GM12878 (cell line): ENCODE data around the gene FAT4. TPM values are rescaled to one million over a fixed set of nuclear protein-coding genes. Genes with fewer than 3 reads are reported as not detected.

ENCODE experiments used
- ATAC-seq: fragments of 200-7000 bp; cut with Tn5 transposase; 3 replicates; pipeline ENCODE4 v1.9.1; 2020; ENCODE audit warnings: mild to moderate bottlenecking, moderate library complexity
- BruUV-seq: library from RNA; stranded (reverse); fragments of 400-500 nt; replicated peaks from 2 replicates; lab custom pipeline; 2021; lab: Mats Ljungman, UMichigan
- CTCF ChIA-PET: fragments of 300-600 bp; sonication (Branson Sonifier 250); formaldehyde crosslinking; extraction: SDS; loops from one replicate; lab custom pipeline; 2021; ENCODE audit warnings: inconsistent platforms; lab: Yijun Ruan, JAX
- POLR2A ChIA-PET: fragments of 350-600 bp; formaldehyde crosslinking; extraction: SDS; loops from one replicate; lab custom pipeline; 2021; ENCODE audit warnings: inconsistent platforms; lab: Charles Lee
- RAD21 ChIA-PET: fragments of 300-600 bp; sonication (Branson Sonifier 250); formaldehyde crosslinking; loops from one replicate; lab custom pipeline; 2023; ENCODE audit warnings: antibody characterized with exemption; ENCODE audit not compliant: unreplicated experiment; lab: Charles Lee
- SMC1A ChIA-PET: fragments of 300-600 bp; sonication (Branson Sonifier 250); formaldehyde crosslinking; loops from one replicate; lab custom pipeline; 2023; ENCODE audit not compliant: unreplicated experiment, uncharacterized antibody; lab: Charles Lee
- DNase-seq: peaks from one replicate; pipeline ENCODE4 v3.0.0-alpha.2; 2011; ENCODE audit warnings: low read depth, low spot score
- FAIRE-seq: peaks from 3 replicates; lab custom pipeline; 2011; peaks lifted over from hg19 to GRCh38; lab: Jason Lieb, UNC
- H2AFZ ChIP-seq: 2 replicates; pipeline ENCODE4 v1.6.0; 2011; ENCODE audit warnings: low read depth, low read length, control low read depth; ENCODE audit not compliant: control insufficient read depth
- H3K27ac ChIP-seq: 2 replicates; pipeline ENCODE4 v1.5.1; 2011; ENCODE audit warnings: control low read depth; ENCODE audit not compliant: control insufficient read depth, insufficient read depth
- H3K27me3 ChIP-seq, 2 experiments: replicated peaks in 1 of 2; 2 replicates each; pipeline versions ENCODE4 v1.6.0 to v1.6.1; 2011; ENCODE audit warnings: low read length in 1 of 2; ENCODE audit not compliant: control insufficient read depth in 2 of 2, insufficient read depth in 2 of 2
- H3K36me3 ChIP-seq, 2 experiments: 2 replicates each; pipeline ENCODE4 v1.5.1; 2011; ENCODE audit warnings: low read length in 1 of 2; ENCODE audit not compliant: control insufficient read depth in 2 of 2, insufficient read depth in 2 of 2
- H3K4me1 ChIP-seq: 2 replicates; pipeline ENCODE4 v1.6.1; 2011; ENCODE audit warnings: mild to moderate bottlenecking, low read length, moderate library complexity, mixed read lengths; ENCODE audit not compliant: control insufficient read depth, insufficient read depth
- H3K4me2 ChIP-seq: 2 replicates; pipeline ENCODE4 v1.6.0; 2011; ENCODE audit warnings: control low read depth; ENCODE audit not compliant: control insufficient read depth, insufficient read depth
- H3K4me3 ChIP-seq: fragments of 200-600 bp; sonication (generic); 2 replicates; pipeline ENCODE4 v1.5.1; 2016
- H3K79me2 ChIP-seq: 2 replicates; pipeline ENCODE4 v1.6.0; 2011; ENCODE audit warnings: low read length; ENCODE audit not compliant: control insufficient read depth, insufficient read depth
- H3K9ac ChIP-seq: 2 replicates; pipeline ENCODE4 v1.8.0; 2011; ENCODE audit warnings: low read length, control low read depth, mixed read lengths; ENCODE audit not compliant: control insufficient read depth, insufficient read depth
- H3K9me3 ChIP-seq: replicated peaks from 3 replicates; pipeline ENCODE4 v1.5.1; 2011; ENCODE audit warnings: mild to moderate bottlenecking, low read length; ENCODE audit not compliant: control insufficient read depth, insufficient read depth
- H4K20me1 ChIP-seq: 2 replicates; pipeline ENCODE4 v1.6.0; 2011; ENCODE audit not compliant: control insufficient read depth, insufficient read depth
- ASH2L ChIP-seq: fragments of 300-600, 200-600 bp; sonication (generic); IDR thresholded peaks from 2 replicates; pipeline ENCODE4 v1.6.1; 2017; ENCODE audit warnings: low read depth, mild to moderate bottlenecking, borderline replicate concordance
- DPF2 ChIP-seq: fragments of 450-650 bp; IDR thresholded peaks from 2 replicates; pipeline ENCODE4 v1.6.1; 2017; ENCODE audit warnings: mild to moderate bottlenecking
- E2F4 ChIP-seq: IDR thresholded peaks from 2 replicates; pipeline ENCODE4 v1.6.1; 2012; ENCODE audit warnings: low read depth, low read length, improper control_type of control experiment
- KLF5 ChIP-seq: fragments of 450-650 bp; IDR thresholded peaks from 2 replicates; pipeline ENCODE4 v1.6.1; 2014; ENCODE audit warnings: mild to moderate bottlenecking; ENCODE audit not compliant: partially characterized antibody
- MEF2B ChIP-seq: fragments of 450-650 bp; IDR thresholded peaks from 2 replicates; pipeline ENCODE4 v1.6.1; 2018; ENCODE audit warnings: mild to moderate bottlenecking, moderate library complexity; ENCODE audit not compliant: partially characterized antibody, poor library complexity, severe bottlenecking
- MXI1 ChIP-seq: fragments of 150-350 bp; IDR thresholded peaks from 2 replicates; pipeline ENCODE4 v1.6.1; 2011; ENCODE audit warnings: low read depth, mild to moderate bottlenecking, inconsistent platforms, low read length, improper control_type of control experiment
- NFXL1 ChIP-seq: fragments of 450-650 bp; IDR thresholded peaks from 2 replicates; pipeline ENCODE4 v1.6.1; 2017; ENCODE audit warnings: antibody characterized with exemption, mild to moderate bottlenecking, borderline replicate concordance
- PML ChIP-seq: IDR thresholded peaks from 2 replicates; pipeline ENCODE4 v1.6.1; 2012; ENCODE audit warnings: low read length, inconsistent platforms
- RAD51 ChIP-seq: fragments of 450-650 bp; IDR thresholded peaks from 2 replicates; pipeline ENCODE4 v1.6.1; 2016; ENCODE audit warnings: moderate library complexity, mild to moderate bottlenecking, inconsistent platforms
- RB1 ChIP-seq: fragments of 450-650 bp; formaldehyde crosslinking; IDR thresholded peaks from 2 replicates; pipeline ENCODE4 v1.6.1; 2017; ENCODE audit warnings: mild to moderate bottlenecking, borderline replicate concordance
- RELA ChIP-seq: fragments of 450-650 bp; IDR thresholded peaks from 2 replicates; pipeline ENCODE4 v1.8.0; 2014; ENCODE audit warnings: borderline replicate concordance; ENCODE audit not compliant: partially characterized antibody
- SMARCA5 ChIP-seq: fragments of 450-650 bp; IDR thresholded peaks from 2 replicates; pipeline ENCODE4 v1.6.1; 2017; ENCODE audit warnings: mild to moderate bottlenecking
- USF1 ChIP-seq: IDR thresholded peaks from 2 replicates; pipeline ENCODE4 v1.6.1; 2011; ENCODE audit warnings: borderline replicate concordance, low read depth, mild to moderate bottlenecking, moderate library complexity, mixed read lengths, low read length; ENCODE audit not compliant: insufficient read depth; ENCODE audit errors: extremely low read length
- ZNF24 ChIP-seq: fragments of 450-650 bp; IDR thresholded peaks from 2 replicates; pipeline ENCODE4 v1.6.1; 2017; ENCODE audit warnings: antibody characterized with exemption, mild to moderate bottlenecking
- ZNF384 ChIP-seq: IDR thresholded peaks from 2 replicates; pipeline ENCODE4 v1.6.1; 2012; ENCODE audit warnings: low read depth, mild to moderate bottlenecking, low read length, improper control_type of control experiment, borderline replicate concordance
- ZNF687 ChIP-seq: fragments of 450-650 bp; IDR thresholded peaks from 2 replicates; pipeline ENCODE4 v1.6.1; 2017; ENCODE audit warnings: mild to moderate bottlenecking, moderate library complexity
- WGBS: methylation state at CpG from one replicate; pipeline ENCODE4 v1.1.6; 2016; ENCODE audit warnings: low lambda C conversion rate; ENCODE audit not compliant: insufficient replicate concordance, insufficient coverage; ENCODE audit errors: missing lambda C conversion rate; 5-methylcytosine and 5-hydroxymethylcytosine counted together
- in situ Hi-C: fragments of 300-500 bp; cut with MboI; formaldehyde crosslinking; loops from 9 replicates; pipeline ENCODE4 v1.14.3; 2018; ENCODE audit warnings: mixed read lengths
- intact Hi-C: fragments of 100-400 bp; cut with micrococcal nuclease; formaldehyde crosslinking; loops from one replicate; pipeline ENCODE4 v1.14.2; 2022; ENCODE audit not compliant: unreplicated experiment
- polyA plus RNA-seq, 11 experiments: library from polyadenylated mRNA; depleted of rRNA in 4 of 11; unstranded in 6 of 11; stranded (reverse) in 5 of 11; fragments of >200 nt; fragmentation: Nextera tagmentation in 4 of 11; fragmentation: Illumina TruSeq in 1 of 11; extraction: Ambion mirVana in 4 of 11; extraction: Trizol in 1 of 11; gene quantifications; 1 replicate in 1 of 11; 2 replicates in 10 of 11; pipeline versions ENCODE4 v1.2.1 to v1.2.3, GENCODE V29; 2011 to 2016; ENCODE audit warnings: inconsistent platforms in 2 of 11, missing spikeins in 2 of 11, low read depth in 1 of 11
- total RNA-seq, 4 experiments: library from RNA; depleted of rRNA in 3 of 4; stranded (reverse); fragments of >200 nt in 3 of 4; fragmentation: Illumina TruSeq in 1 of 4; extraction: Trizol in 1 of 4; gene quantifications; 2 replicates each; pipeline versions ENCODE4 v1.2.1 to v1.2.3, GENCODE V29; 2013 to 2021

Gene FAT4
- total and polyA plus RNA-seq, 10 of the 15 experiments (the other 5 are each of a cell fraction or from before 2014, with no cell fraction given): 0.03 TPM; not detected in 9

- TF ChIP-seq ZNF384: no peak
- no peak for TF ChIP-seq USF1
- TF ChIP-seq RAD51: no peak
These were observed 2.7 kb downstream of the FAT4 start (continued) for GRCh38 chr4:125317525-125317877.

- POLR2A ChIA-PET: no interaction called here
- Histone ChIP-seq H3K4me1 (no peaks in the 10 kb centered on the region), H3K4me3 (no peak overlapping the region), H3K79me2 (no peaks in the 10 kb centered on the region), H3K9ac (no peak overlapping the region), H4K20me1 (no peaks in the 10 kb centered on the region), H2AFZ (no peak overlapping the region), H3K4me2 (no peak overlapping the region), H3K27me3 (peaks cover 6 to 24% of the 10 kb centered on the region in 2 experiments), H3K27ac (no peak overlapping the region), H3K36me3 (no peaks in the 10 kb centered on the region), H3K9me3 (no peaks in the 10 kb centered on the region; the same call in 2 of the 3 replicates)
- intact Hi-C loops (loop anchor here (10.0 kb wide), 1 partner anchor 655 kb away; no protein-coding TSS in a partner anchor), in situ Hi-C loops (loop anchor here (10.0 kb wide), 1 partner anchor 1285 kb away; no protein-coding TSS in a partner anchor)
- no peak for DNase-seq
- no TSS peak for BruUV-seq
- CTCF ChIA-PET: interaction anchor here (1.5 kb wide), 1 partner anchor 12 kb away, joined by 5 read pairs; no protein-coding TSS in a partner anchor
- no peak for FAIRE-seq
- SMC1A ChIA-PET: no interaction called here
- RAD21 ChIA-PET: no interaction called here
- 20% methylated on average over 2 of the region's 2 CpGs for WGBS
- ATAC-seq: no peak
- no peak for TF ChIP-seq ASH2L
- TF ChIP-seq RB1: no peak
- TF ChIP-seq DPF2: no peak
- no peak for TF ChIP-seq SMARCA5
- no peak for TF ChIP-seq RELA
- no peak for TF ChIP-seq MEF2B
- TF ChIP-seq PML: no peak
- TF ChIP-seq NFXL1: no peak
- no peak for TF ChIP-seq ZNF687
- TF ChIP-seq KLF5: no peak
- TF ChIP-seq MXI1: no peak
- no peak for TF ChIP-seq ZNF24
- no peak for TF ChIP-seq E2F4
These were observed 4.6 kb downstream of the FAT4 start for GRCh38 chr4:125319311-125319710.
